ENCODE results near the gene PABPC3.

The PABPC3 gene

GRCh38 chr13:25095851-25096453 is at the start of gene PABPC3:
Gene PABPC3, plus strand, starts transcription at chr13:25096136. Its CDS starts 63 bp downstream, at chr13:25096199.
- DNase-seq, result no peak

DNA sequence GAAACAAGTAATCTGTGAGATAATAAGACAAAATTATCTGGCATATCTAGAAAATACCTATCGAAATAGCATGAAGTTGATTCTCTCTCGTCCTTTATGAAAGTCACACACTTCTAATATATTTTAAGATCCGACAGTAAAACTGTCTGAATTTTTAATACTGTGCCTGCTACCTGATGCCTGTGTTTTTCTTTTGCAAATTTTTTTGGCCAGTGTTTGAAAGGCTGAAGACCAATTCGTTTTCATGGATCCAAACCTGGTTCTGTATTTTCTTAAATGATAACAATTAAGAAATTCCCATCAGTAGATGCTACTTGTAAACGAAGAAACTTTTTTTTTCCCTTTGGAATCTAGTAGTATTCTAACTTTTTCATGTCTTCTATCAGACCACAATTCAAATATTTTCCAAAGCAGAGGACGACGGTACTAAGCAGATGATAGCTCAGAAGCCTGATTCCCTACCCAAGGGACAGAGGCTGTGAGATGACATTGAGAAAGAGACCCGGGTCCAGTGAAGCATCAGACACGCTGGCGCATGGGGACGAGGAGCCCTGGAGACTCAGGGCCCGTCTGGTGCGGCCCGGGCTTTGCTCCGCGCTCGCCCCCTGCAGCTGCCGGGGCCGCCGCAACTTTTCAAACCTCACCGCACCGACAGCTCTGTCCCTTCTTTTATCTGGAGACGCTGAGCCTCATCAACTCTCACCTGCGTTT is 49.5 kb upstream of the PABPC3 start:
- no peak for DNase-seq

DNA sequence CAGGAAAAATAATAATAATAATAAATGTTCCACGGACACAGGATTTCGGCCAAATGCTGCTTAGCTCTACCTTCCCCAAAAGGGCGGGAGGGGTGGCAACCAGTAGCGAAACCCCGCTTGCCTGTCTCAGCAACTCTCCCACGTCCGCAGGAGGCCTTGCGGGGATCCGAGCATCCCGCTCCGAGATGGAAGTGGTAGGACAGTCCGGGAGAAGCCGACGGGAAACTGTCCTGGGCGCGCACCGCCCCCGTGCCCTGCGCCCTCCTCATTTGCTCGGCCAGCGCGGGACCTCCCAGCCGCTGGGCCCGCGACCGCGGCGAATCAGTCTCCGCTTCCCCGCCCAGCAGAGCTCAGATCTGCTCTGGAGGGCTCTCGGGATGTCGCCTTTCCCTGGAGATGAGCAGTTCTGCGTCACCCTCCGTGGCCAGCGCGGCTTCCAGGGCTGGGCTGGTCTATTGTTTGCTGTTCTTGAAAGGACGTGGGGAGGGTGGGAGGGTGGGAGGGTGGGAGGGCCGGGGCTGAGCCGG is 48.9 kb upstream of the PABPC3 start:
- DNase-seq, result no peak

GRCh38 chr13:25051065-25051464 is 44.9 kb upstream of the PABPC3 start:
- DNase-seq, result no peak

DNA sequence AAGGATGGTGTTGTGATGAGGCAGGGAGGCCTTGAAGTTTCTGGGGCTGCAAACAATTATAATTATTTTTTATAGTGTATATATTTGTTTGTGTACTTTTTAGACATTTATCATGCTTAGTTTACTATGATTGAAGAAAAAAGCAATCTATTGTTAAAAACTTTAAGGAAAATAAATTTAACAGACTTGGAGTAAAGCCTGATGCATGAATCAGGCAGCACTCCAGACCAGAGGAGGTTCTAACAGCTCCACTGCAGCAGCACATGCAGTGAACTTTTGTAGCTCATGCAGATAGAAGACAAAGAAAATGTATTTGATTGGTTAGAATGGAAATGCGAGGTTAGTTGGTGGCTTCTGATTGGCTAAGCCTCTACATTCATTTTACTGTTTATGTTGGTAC is 36.8 kb upstream of the PABPC3 start:
- DNase-seq, result no peak

DNA sequence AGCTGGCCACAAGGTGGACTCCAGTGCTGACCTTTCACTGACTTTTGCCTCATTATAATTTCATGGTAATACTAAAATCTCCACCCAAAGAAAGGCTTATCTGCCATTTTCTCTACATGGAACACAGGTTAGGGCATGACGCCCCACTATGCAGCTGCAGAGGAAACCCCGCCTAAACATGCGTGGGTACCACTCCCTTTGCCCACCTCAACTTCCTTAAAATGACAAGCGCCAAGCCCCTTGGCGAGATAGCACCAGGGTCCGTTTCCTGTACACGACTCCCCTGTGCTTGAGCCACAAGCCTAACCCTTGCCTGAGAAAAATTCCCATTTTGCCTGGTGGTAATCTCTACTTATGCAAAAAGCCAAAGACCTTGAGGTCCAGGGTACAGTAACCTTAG is 36.0 kb upstream of the PABPC3 start:
- no peak for DNase-seq

DNA sequence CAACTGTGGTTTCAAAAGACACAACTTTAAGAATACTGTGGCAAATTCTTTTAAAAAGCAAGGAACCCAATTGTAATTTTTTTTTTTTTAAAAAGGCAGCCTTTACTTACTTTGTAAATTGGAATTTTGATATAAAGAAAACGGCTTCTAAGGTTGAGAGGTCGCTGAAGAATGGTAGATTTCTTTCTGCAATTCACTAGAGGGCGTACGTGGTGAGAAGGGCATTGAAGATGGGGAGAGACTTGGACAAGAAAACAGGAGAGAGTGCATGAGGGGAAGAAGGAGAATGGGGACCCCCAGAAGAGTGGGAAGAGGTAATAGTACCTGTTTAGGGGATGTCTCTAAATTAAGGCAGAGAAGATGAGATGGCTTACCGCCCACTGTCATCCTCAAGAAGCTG is 33.5 kb upstream of the PABPC3 start:
- no peak for DNase-seq

DNA sequence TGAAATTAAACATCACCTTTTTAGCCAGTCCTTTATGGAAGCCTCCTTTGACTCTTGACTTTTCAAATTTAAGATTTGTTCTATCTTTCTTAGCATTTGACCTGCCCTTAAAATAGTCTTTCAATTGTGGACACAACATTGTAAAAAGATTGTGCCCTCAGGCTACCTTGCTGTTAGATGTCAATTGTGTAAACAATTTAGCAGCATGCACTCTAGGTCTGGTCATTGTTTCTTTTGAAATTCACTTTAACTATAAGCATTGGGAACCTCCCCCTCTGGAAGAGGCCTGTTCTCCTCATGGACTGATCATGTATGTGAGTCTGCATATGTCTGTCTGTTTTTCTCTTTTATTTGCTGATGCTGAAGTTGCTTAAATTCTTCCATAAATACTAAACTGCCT is 31.5 kb upstream of the PABPC3 start:
- no peak for DNase-seq

DNA sequence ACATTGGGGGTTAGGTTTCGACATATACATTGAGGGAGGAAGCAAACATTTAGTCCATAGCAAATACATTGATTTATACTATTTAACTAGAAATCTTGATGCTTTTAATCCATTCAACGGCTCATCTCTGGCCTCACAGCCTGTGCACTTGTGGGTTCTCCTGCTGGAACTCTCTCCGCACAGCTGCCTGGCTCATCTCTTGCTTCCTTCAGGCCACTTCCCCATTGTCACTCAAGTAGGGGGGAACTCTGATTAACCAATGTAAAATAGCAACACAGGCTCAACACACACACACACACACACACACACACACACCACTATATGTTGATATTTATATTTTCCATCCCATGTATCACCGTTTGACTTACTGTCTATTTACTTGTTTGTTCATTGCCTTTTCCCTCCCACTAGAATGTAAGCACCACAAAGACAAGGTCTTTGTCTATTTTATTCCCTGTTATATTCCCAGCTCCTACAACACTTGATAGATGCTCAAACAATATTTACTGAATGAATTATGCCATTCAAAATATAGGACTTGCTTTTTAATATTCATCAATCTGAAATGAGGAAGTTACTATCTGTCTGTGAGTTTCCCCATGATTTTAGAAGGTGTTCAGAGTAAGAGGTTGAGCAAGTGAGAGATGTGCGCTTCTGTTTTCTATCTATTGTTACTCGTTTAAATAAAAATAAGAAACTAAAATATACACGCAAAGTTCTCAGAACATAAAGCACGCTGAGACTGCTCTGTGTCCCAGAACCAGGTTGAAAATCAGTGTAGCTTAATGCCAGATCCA is 29.8 kb upstream of the PABPC3 start:
- no peak for DNase-seq

GRCh38 chr13:25067064-25067463 is 28.9 kb upstream of the PABPC3 start:
- no peak for DNase-seq

DNA sequence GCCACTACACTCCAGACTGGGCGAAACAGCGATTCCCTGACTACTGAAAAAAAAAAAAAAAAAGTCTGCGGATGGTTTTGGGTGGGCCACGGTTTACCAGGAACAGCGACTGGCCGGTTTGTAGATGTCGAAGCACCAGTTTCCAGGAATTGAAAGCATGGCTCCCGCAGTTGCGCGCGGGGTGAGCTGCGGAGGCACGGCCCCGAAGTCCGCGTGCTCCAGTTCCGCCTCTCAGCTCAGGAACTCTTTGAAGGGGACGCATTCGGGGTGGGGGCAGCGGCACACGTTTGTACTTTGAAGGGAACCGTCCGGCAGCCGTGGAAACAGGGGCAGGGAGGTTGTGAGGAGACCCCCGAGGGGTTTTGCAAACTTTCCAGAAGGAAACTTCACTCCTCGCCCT is 27.1 kb upstream of the PABPC3 start:
- no peak for DNase-seq

DNA sequence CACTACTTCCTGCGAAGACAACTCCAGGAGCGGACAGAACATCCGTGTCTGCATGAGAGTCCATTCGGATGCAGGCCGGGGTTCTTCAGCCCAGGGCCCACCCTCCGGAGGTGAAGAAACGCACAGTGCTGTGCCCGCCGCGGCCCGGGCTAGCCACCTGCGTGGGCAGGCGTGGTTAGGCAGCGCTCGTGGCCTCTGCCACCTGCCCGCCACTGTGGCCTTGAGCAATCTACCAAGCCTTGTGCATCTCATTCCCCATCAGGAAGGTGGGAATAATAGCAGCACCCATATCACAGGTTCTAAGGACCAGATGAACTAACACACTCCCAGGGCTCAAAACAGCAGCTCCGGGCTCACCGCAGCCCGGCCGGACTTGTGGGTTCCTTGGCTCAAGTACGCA is 26.7 kb upstream of the PABPC3 start:
- DNase-seq, result no peak

DNA sequence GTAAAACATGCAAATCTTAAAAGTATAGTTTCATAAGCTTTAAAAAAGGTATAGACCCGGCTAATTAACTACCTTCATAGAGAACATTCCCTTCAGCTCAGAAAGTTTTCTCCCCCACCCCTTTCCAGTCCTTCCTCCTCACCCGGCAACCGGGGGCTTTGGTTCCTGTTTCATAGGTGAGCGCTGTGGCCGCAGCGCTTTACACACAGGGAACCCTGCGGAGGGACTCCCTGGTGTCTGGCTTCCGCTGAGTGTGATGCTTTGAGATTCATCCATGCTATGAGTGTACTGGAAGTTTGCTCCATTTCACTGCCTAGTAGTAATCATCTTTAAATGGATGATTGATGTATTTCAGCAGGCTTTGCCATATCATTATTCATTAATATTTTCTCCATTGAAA is 26.0 kb upstream of the PABPC3 start:
- no peak for DNase-seq

DNA sequence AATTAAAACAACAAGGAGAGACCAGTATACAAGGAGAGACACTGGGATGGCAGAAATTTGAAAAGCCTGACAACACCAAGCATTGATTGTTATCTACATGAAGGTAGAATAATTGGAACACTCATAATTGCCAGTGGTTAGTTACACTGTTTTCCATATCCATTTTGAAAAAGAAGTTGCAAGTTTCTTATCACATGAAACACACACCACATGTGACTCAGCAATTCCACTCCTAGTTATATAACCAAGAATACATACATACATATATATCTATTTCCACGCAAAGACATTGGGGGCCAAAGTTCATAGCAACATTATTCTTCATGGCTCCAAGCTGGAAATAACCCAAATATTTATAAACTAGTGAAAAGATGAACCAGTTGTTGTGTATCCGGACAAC is 15.2 kb upstream of the PABPC3 start:
- DNase-seq, result no peak

DNA sequence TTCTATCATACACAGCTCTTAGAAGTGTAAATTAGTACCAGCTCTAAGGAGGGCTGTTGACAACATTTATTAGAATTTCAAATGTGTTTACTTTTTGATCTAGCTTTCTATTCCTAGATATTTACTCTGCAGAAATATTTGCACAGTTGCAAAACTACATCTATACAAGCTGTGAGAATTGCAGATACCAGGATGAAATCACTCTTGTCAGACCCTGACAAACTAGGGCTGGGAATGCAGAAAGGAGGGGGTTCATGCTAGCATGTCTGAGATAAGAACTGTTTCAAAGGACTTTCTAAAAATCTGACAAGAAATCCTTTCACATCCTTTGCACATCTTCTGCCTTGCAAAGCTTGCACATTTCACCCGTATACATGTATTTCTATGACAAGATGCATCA is 11.8 kb upstream of the PABPC3 start:
- no peak for DNase-seq

GRCh38 chr13:25085125-25085742 is 10.7 kb upstream of the PABPC3 start:
- DNase-seq, result no peak

GRCh38 chr13:25088562-25089221 is 7.2 kb upstream of the PABPC3 start:
- DNase-seq, result no peak

GRCh38 chr13:25097426-25097825 is 1.5 kb downstream of the PABPC3 start:
- no peak for DNase-seq

DNA sequence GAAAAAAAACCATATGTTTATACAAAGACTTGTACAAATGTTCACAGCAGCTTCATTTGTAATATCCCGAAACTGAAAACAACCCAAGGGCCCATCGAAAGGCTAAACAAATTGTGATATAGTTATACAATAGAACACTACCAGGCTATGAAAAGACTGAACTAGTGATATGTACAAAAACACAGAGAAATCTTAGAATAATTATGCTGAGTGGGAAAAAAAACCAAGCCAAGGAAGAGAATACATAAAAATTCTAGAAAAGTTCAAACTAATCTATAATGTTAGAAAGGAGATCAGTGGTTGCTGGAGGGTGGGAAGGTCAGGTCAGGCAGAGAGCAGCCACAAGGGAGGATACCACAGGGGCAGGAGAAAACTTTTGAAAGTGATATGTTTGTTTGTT is 7.8 kb downstream of the PABPC3 start:
- no peak for DNase-seq

- no peak for DNase-seq
Measured at GRCh38 chr13:25109341-25109740, 13.4 kb downstream of the PABPC3 start.

DNA sequence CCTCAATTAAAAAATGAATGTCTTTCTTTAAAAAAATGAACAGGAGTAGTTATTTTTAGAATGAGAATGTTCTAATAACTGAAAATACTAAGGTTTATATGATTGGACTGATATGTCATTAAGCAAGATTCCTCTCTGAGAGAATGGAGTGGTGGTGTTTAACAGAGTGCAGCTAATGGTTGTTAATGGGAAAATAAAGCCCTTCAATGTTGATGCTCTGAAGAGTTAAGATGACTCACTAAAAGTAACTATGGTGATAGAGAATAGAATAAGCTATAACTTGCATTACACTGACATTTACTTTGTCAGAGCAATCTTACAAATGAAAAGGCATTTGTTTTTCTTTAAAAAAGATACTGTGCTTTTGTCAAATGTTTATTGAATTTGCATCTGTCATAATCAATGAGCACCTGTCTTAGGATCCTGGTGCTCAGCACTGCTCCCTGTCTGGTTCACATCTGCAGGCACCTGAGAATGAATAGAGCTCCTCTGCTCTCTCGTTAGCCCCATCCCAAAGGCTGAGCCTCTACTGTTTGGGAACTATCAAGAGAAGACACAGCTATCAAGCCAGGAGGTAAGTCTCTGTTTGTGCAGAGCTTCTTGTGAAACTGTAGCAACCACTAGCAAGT is 15.1 kb downstream of the PABPC3 start:
- no peak for DNase-seq

DNA sequence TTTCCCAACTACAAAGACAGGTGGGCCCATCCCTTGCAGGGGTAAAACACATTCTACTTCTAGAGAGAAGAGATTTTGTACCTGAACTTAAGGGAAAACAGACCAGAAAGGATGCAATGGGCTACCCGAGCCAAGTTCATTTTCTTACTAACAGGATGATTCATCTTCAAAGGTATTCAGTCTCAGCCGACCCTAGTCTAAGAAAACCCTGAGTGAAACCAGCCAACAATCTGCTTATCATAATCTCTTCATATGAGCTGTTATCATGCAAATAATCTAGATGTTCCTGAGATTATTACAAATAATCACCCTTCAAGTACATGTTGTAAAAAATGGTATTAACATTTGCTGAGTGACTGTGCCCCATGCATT is 15.6 kb downstream of the PABPC3 start:
- DNase-seq, result no peak

Data from activated naive CD4-positive, alpha-beta T cell treated with Interleukin-2 at 50 U/mL for 16 hours (primary cell).